Ishikawa (cell line): ENCODE results near the gene FER.

Experiments used
- CEBPB ChIP-seq: IDR thresholded peaks from 2 replicates; pipeline ENCODE4 v1.6.1; 2012
- CREB1 ChIP-seq: IDR thresholded peaks from 2 replicates; pipeline ENCODE4 v1.6.1; 2012; ENCODE audit warnings: low read depth
- EGR1 ChIP-seq: IDR thresholded peaks from 2 replicates; pipeline ENCODE4 v1.6.1; 2012
- EP300 ChIP-seq: IDR thresholded peaks from 2 replicates; pipeline ENCODE4 v1.6.1; 2012; ENCODE audit warnings: borderline replicate concordance
- FOXM1 ChIP-seq: IDR thresholded peaks from 2 replicates; pipeline ENCODE4 v1.6.1; 2012; ENCODE audit warnings: low read depth, borderline replicate concordance
- NFIC ChIP-seq: IDR thresholded peaks from 2 replicates; pipeline ENCODE4 v1.6.1; 2012
- RAD21 ChIP-seq: IDR thresholded peaks from 2 replicates; pipeline ENCODE4 v1.6.1; 2012; ENCODE audit warnings: low read depth
- TAF1 ChIP-seq: IDR thresholded peaks from 2 replicates; pipeline ENCODE4 v1.6.1; 2012; ENCODE audit warnings: low read depth, mild to moderate bottlenecking
- TCF12 ChIP-seq: IDR thresholded peaks from 2 replicates; pipeline ENCODE4 v1.6.1; 2012; ENCODE audit warnings: low read depth
- TEAD4 ChIP-seq: IDR thresholded peaks from 2 replicates; pipeline ENCODE4 v1.6.1; 2012
- USF1 ChIP-seq: IDR thresholded peaks from 2 replicates; pipeline ENCODE4 v1.6.1; 2012
- YY1 ChIP-seq: IDR thresholded peaks from 2 replicates; pipeline ENCODE4 v1.6.1; 2012; ENCODE audit warnings: low read depth
- ZBTB7A ChIP-seq: IDR thresholded peaks from 2 replicates; pipeline ENCODE4 v1.6.1; 2012; ENCODE audit warnings: low read depth
- TF ChIP-seq, protein P1 (sequence below): IDR thresholded peaks from 2 replicates; pipeline ENCODE4 v1.6.1; 2012
- TF ChIP-seq, protein P2 (sequence below): IDR thresholded peaks from 2 replicates; pipeline ENCODE4 v1.6.1; 2012; ENCODE audit warnings: low read depth, mild to moderate bottlenecking

The FER gene

DNA sequence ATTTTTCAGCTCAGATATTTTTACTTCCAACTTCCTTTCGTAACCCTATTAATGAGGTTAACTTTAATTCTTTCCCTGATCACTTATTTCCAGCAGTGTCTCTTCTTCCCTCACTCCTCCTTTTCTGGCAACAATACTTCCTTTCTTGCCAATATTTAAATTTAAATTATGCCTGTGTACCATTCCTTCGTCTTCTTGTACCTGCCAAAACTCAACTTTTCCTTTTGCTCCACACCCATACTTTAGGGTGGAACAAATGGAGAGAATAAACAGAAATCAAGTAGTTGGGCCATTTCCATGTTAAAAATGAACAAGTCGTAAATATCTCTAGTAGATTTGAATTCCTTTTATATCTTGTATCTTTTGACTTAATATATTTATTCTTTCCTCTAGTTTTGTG, 66.0 kb downstream of the FER start:
- no peak for TF ChIP-seq NFIC
- TF ChIP-seq TCF12, result no peak
- TF ChIP-seq TEAD4, result no peak
- no peak for TF ChIP-seq YY1
- no peak for TF ChIP-seq RAD21
- TF ChIP-seq EGR1, result no peak
- no peak for TF ChIP-seq CREB1
- TF ChIP-seq EP300, result no peak
- TF ChIP-seq, protein P1, sequence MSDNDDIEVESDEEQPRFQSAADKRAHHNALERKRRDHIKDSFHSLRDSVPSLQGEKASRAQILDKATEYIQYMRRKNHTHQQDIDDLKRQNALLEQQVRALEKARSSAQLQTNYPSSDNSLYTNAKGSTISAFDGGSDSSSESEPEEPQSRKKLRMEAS, result no peak

DNA sequence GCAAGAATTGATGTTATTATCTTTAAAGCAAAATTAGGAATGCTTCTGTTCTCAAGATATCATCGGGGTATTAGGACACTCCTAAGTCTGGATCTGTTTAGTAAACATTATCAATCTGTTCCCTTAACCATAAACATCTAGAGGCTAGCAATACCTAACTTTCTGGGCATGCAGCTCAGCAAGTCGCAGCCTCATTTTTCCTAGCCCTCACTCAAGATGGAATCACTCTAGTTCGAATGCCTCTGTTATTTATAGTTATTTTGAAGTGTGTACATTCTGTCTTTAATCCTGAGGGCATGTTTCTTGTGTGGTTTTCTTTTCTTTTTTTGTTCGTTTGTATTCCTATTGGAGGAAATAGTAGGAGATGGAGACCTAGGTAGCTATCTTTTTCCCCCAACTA, 66.9 kb downstream of the FER start:
- no peak for TF ChIP-seq TCF12
- no peak for TF ChIP-seq TAF1
- TF ChIP-seq USF1, result no peak
- TF ChIP-seq, protein P1, result no peak

- no peak for TF ChIP-seq EP300
- no peak for TF ChIP-seq FOXM1
- no peak for TF ChIP-seq RAD21
- TF ChIP-seq EGR1, result no peak
- TF ChIP-seq TAF1, result no peak
- no peak for TF ChIP-seq TCF12
- TF ChIP-seq, protein P2, sequence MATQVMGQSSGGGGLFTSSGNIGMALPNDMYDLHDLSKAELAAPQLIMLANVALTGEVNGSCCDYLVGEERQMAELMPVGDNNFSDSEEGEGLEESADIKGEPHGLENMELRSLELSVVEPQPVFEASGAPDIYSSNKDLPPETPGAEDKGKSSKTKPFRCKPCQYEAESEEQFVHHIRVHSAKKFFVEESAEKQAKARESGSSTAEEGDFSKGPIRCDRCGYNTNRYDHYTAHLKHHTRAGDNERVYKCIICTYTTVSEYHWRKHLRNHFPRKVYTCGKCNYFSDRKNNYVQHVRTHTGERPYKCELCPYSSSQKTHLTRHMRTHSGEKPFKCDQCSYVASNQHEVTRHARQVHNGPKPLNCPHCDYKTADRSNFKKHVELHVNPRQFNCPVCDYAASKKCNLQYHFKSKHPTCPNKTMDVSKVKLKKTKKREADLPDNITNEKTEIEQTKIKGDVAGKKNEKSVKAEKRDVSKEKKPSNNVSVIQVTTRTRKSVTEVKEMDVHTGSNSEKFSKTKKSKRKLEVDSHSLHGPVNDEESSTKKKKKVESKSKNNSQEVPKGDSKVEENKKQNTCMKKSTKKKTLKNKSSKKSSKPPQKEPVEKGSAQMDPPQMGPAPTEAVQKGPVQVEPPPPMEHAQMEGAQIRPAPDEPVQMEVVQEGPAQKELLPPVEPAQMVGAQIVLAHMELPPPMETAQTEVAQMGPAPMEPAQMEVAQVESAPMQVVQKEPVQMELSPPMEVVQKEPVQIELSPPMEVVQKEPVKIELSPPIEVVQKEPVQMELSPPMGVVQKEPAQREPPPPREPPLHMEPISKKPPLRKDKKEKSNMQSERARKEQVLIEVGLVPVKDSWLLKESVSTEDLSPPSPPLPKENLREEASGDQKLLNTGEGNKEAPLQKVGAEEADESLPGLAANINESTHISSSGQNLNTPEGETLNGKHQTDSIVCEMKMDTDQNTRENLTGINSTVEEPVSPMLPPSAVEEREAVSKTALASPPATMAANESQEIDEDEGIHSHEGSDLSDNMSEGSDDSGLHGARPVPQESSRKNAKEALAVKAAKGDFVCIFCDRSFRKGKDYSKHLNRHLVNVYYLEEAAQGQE, result no peak
- no peak for TF ChIP-seq YY1
- no peak for TF ChIP-seq CEBPB
- TF ChIP-seq CREB1, result no peak
- no peak for TF ChIP-seq ZBTB7A
- TF ChIP-seq USF1, result no peak
Observed at GRCh38 chr5:108818613-108819272, 71.0 kb downstream of the FER start.

DNA sequence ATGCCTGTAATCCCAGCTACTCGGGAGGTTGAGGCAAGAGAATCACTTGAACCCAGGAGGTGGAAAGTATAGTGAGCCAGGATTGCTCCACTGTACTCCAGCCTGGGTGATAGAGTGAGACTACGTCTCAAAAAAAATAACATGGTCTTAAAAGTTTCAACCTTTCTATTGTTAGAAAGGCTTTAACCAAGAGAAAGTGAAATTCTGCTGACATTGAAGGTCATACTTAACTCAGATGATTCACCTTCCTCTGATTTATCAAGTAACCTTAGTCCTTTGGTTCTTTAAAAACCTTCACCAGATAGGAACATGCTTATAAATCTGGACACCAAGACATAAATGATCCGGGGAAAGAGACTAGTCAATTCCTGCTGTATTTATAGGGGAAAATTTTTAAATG, 73.3 kb downstream of the FER start:
- TF ChIP-seq CEBPB (no peak), ZBTB7A (no peak), TEAD4 (no peak), TCF12 (no peak), EP300 (no peak), EGR1 (no peak)
- TF ChIP-seq, protein P2, result no peak

- TF ChIP-seq NFIC, result no peak
- TF ChIP-seq USF1, result no peak
- no peak for TF ChIP-seq CEBPB
- TF ChIP-seq ZBTB7A, result no peak
- no peak for TF ChIP-seq RAD21
- TF ChIP-seq TAF1, result no peak
- no peak for TF ChIP-seq EP300
- TF ChIP-seq YY1, result no peak
Observed at GRCh38 chr5:108822211-108822947, 74.7 kb downstream of the FER start.

- no peak for TF ChIP-seq RAD21
- TF ChIP-seq, protein P2, result no peak
- TF ChIP-seq TEAD4, result no peak
- TF ChIP-seq ZBTB7A, result no peak
- no peak for TF ChIP-seq TAF1
- TF ChIP-seq CEBPB, result no peak
- TF ChIP-seq TCF12, result no peak
- no peak for TF ChIP-seq YY1
- TF ChIP-seq EGR1, result no peak
- no peak for TF ChIP-seq CREB1
- TF ChIP-seq, protein P1, result no peak
- TF ChIP-seq FOXM1, result no peak
Observed at GRCh38 chr5:108827131-108827530, 79.4 kb downstream of the FER start.
